ENCODE data around the gene C14orf180. TPM values are rescaled to one million over a fixed set of nuclear protein-coding genes. Genes with fewer than 3 reads are reported as not detected.

C14orf180 gene
- total and polyA plus RNA-seq, 2 of the 8 experiments (the other 6 are each of a cell fraction or from before 2014, with no cell fraction given) = not detected

DNA sequence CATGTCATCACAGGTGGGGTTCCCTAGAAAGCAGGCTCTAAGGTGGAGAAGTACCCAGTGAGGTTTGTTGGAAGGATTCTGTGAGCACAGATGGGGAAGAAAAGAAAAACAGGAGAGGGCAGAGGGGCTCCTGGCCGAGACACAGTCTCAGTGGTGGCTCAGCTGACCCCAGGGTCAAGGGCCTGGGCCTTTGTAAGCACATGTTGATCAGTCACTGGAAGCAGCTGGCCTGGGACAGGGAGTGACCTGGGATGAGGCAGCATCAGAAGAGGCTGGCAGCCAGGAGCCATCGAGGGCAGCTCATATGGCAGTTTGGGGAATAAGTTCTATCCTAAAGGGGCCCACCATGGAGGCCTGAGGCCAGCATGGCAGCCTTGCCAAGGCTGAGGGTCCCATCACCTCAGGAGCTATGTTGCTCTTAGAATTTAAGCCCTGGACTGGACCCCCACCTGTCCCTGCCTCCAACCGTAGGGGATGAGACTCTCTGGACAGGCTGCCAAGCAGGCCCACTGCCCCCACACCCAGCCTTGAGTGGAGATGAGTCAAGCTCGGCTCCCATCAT, 31.3 kb downstream of the C14orf180 start (continued):
- TF ChIP-seq YY1 (IDR thresholded peaks at IDR 0.05; ENCODE audit: low read depth, low read length) (no peak), SP4 (IDR thresholded peaks at IDR 0.05; ENCODE audit: low read length) (no peak)
